B cell (primary cell): ENCODE measurements around the gene XPO5. TPM values are rescaled to one million over a fixed set of nuclear protein-coding genes. Genes with fewer than 3 reads are reported as not detected.

ENCODE experiments used
- ATAC-seq: fragments of 200-7000 bp; cut with Tn5 transposase; one replicate; pipeline ENCODE4 v1.10.0; 2021; ENCODE audit warnings: low read depth, mild to moderate bottlenecking, moderate number of reproducible peaks, moderate library complexity
- CTCF ChIA-PET: fragments of 350-600 bp; sonication (Branson Sonifier 250); formaldehyde crosslinking; loops from one replicate; lab custom pipeline; 2021; ENCODE audit warnings: antibody characterized with exemption, inconsistent platforms; lab: Charles Lee
- POLR2A ChIA-PET: fragments of 350-600 bp; sonication (Branson Sonifier 250); formaldehyde crosslinking; loops from one replicate; lab custom pipeline; 2021; ENCODE audit warnings: antibody characterized with exemption; lab: Charles Lee
- DNase-seq: peaks from one replicate; pipeline ENCODE4 v3.0.0; 2013
- H2AFZ ChIP-seq: 2 replicates; pipeline ENCODE4 v1.6.1; 2012; ENCODE audit warnings: mild to moderate bottlenecking, low read depth, low read length; ENCODE audit not compliant: insufficient read depth, poor library complexity, severe bottlenecking
- H3K27ac ChIP-seq, 2 donors: 1 replicate in 1 of 2; 2 replicates in 1 of 2; pipeline ENCODE4 v1.5.1; 2012 to 2013; ENCODE audit warnings: low read length in 2 of 2, mild to moderate bottlenecking in 2 of 2, moderate library complexity in 1 of 2
- H3K27me3 ChIP-seq, 4 experiments: fragments of 200-600 bp in 1 of 4; sonication (generic) in 1 of 4; replicated peaks in 1 of 4; 1 replicate in 2 of 4; 2 replicates in 2 of 4; pipeline versions ENCODE4 v1.6.1 to v1.7.0; 2013 to 2016; ENCODE audit warnings: low read length in 3 of 4, mild to moderate bottlenecking in 2 of 4, mixed read lengths in 1 of 4, moderate library complexity in 1 of 4; ENCODE audit not compliant: insufficient read depth in 4 of 4, control insufficient read depth in 3 of 4; ENCODE audit errors: control extremely low read depth in 1 of 4
- H3K36me3 ChIP-seq, 2 experiments: replicated peaks in 1 of 2; 1 replicate in 1 of 2; 2 replicates in 1 of 2; pipeline versions ENCODE4 v1.6.1 to v1.7.1; 2013; ENCODE audit warnings: low read length in 1 of 2; ENCODE audit not compliant: insufficient read depth in 2 of 2, control insufficient read depth in 1 of 2; ENCODE audit errors: control extremely low read depth in 1 of 2, extremely low read depth in 1 of 2
- H3K4me1 ChIP-seq, 2 donors: fragments of 200-600 bp in 1 of 2; sonication (generic) in 1 of 2; 1 replicate in 1 of 2; 2 replicates in 1 of 2; pipeline versions ENCODE4 v1.5.1 to v1.6.1; 2013 to 2017; ENCODE audit warnings: low read length in 2 of 2; ENCODE audit not compliant: control insufficient read depth in 2 of 2, insufficient read depth in 2 of 2
- H3K4me2 ChIP-seq: replicated peaks from 2 replicates; pipeline ENCODE3; 2012; ENCODE audit warnings: mild to moderate bottlenecking, low read depth, low read length; ENCODE audit not compliant: poor library complexity, severe bottlenecking
- H3K4me3 ChIP-seq, 5 experiments: fragments of 200-600 bp in 1 of 5; sonication (generic) in 1 of 5; 1 replicate in 3 of 5; 2 replicates in 2 of 5; pipeline versions ENCODE4 v1.5.1 to v1.7.0; 2011 to 2016; ENCODE audit warnings: low read length in 4 of 5, mild to moderate bottlenecking in 4 of 5, low read depth in 2 of 5, control low read depth in 1 of 5, moderate library complexity in 1 of 5; ENCODE audit not compliant: insufficient read depth in 1 of 5; ENCODE audit errors: control extremely low read depth in 1 of 5, extremely low read depth in 1 of 5
- H3K79me2 ChIP-seq: fragments of 200-600 bp; sonication (generic); one replicate; pipeline ENCODE4 v1.6.0; 2016; ENCODE audit warnings: low read length; ENCODE audit not compliant: control insufficient read depth, insufficient read depth
- H3K9ac ChIP-seq: fragments of 200-600 bp; sonication (generic); 2 replicates; pipeline ENCODE4 v1.6.1; 2017; ENCODE audit warnings: mild to moderate bottlenecking, low read length, moderate library complexity
- H3K9me3 ChIP-seq, 3 donors: one replicate each; pipeline versions ENCODE4 v1.6.1 to v1.7.1; 2013; ENCODE audit warnings: low read length in 2 of 3; ENCODE audit not compliant: control insufficient read depth in 2 of 3, insufficient read depth in 1 of 3; ENCODE audit errors: control extremely low read depth in 1 of 3
- H4K20me1 ChIP-seq: 2 replicates; pipeline ENCODE4 v1.6.0; 2012; ENCODE audit warnings: mild to moderate bottlenecking, low read length; ENCODE audit not compliant: insufficient read depth, control insufficient read depth, poor library complexity, severe bottlenecking
- H3K27ac Mint-ChIP-seq: one replicate; pipeline ENCODE4 v1.8.0; 2021; ENCODE audit warnings: mixed read lengths
- H3K27me3 Mint-ChIP-seq: one replicate; pipeline ENCODE4 v1.8.0; 2021; ENCODE audit warnings: mixed read lengths
- H3K4me1 Mint-ChIP-seq: one replicate; pipeline ENCODE4 v1.8.0; 2021; ENCODE audit warnings: mixed read lengths
- H3K4me3 Mint-ChIP-seq: one replicate; pipeline ENCODE4 v1.8.0; 2021; ENCODE audit warnings: mixed read lengths
- H3K9me3 Mint-ChIP-seq: one replicate; pipeline ENCODE4 v1.8.0; 2022; ENCODE audit warnings: mixed read lengths; ENCODE audit not compliant: insufficient read depth
- EZH2 ChIP-seq: IDR thresholded peaks from 2 replicates; pipeline ENCODE4 v1.6.1; 2012; ENCODE audit warnings: borderline replicate concordance, low read depth, mild to moderate bottlenecking, moderate library complexity, low read length; ENCODE audit not compliant: insufficient read depth, poor library complexity, severe bottlenecking
- WGBS: methylation state at CpG from one replicate; pipeline ENCODE4 v1.1.5; 2013; ENCODE audit warnings: missing lambda C conversion rate; ENCODE audit not compliant: insufficient coverage; 5-methylcytosine and 5-hydroxymethylcytosine counted together
- intact Hi-C: fragments of 100-400 bp; cut with micrococcal nuclease; formaldehyde crosslinking; loops from one replicate; pipeline ENCODE4 v1.10.0; 2022
- polyA plus RNA-seq: library from polyadenylated mRNA; depleted of rRNA; stranded (reverse); fragments of >200 nt; gene quantifications from 2 replicates; pipeline ENCODE4 v1.2.3, GENCODE V29; 2012
- total RNA-seq, 2 donors: library from RNA; stranded (reverse); fragments of 120-200 nt in 1 of 2; gene quantifications; 1 replicate in 1 of 2; 2 replicates in 1 of 2; pipeline versions ENCODE4 v1.2.3 to v1.2.4, GENCODE V29; 2013 to 2022
- TF ChIP-seq, protein P1 (sequence below): fragments of 200-600 bp; IDR thresholded peaks from one replicate; pipeline ENCODE4 v1.8.0; 2022; ENCODE audit warnings: antibody characterized with exemption, mild to moderate bottlenecking

The XPO5 gene
- total and polyA plus RNA-seq, 2 donors (not counting 1 experiment from before 2014, with no cell fraction given), result 14.4 to 45.7 TPM

GRCh38 chr6:43477235-43478007 lies 98.4 kb downstream of the XPO5 start, which contains the start of gene TJAP1:
TSS of gene TJAP1 (plus strand) at chr6:43477570. CDS start at chr6:43499002, 21,432 bp downstream.
- no peaks in the 10 kb centered on the region for H3K9me3 Mint-ChIP-seq
- intact Hi-C loops, result loop anchor here (1.0 to 2.0 kb wide), 8 partner anchors 23 to 306 kb away; partner anchors contain the start of genes ABCC10, CUL9, DLK2 and LRRC73
- ATAC-seq (peak; percentile 100), DNase-seq (peak; percentile 94)
- H3K36me3 ChIP-seq, result no peaks in the 10 kb centered on the region
- CTCF ChIA-PET, result interaction anchor here (0.5 to 1.6 kb wide), 6 partner anchors 22 to 1968 kb away, joined by 3 to 7 read pairs (median 4); partner anchors contain the start of gene DLK2
- H3K4me3 ChIP-seq, result peak within 1 kb of the TSS; percentile 51 to 81 (median 71)
- H3K4me1 ChIP-seq, result peaks cover 14 to 22% of the 10 kb centered on the region in 2 donors
- H3K27me3 ChIP-seq, result no peaks in the 10 kb centered on the region
- peak within 1 kb of the TSS; percentile 96 for H3K4me3 Mint-ChIP-seq
- peaks cover 6% of the 10 kb centered on the region for H4K20me1 ChIP-seq
- H2AFZ ChIP-seq, result peak within 1 kb of the TSS; percentile 87
- TF ChIP-seq EZH2, result no peak
- TF ChIP-seq, protein P1, sequence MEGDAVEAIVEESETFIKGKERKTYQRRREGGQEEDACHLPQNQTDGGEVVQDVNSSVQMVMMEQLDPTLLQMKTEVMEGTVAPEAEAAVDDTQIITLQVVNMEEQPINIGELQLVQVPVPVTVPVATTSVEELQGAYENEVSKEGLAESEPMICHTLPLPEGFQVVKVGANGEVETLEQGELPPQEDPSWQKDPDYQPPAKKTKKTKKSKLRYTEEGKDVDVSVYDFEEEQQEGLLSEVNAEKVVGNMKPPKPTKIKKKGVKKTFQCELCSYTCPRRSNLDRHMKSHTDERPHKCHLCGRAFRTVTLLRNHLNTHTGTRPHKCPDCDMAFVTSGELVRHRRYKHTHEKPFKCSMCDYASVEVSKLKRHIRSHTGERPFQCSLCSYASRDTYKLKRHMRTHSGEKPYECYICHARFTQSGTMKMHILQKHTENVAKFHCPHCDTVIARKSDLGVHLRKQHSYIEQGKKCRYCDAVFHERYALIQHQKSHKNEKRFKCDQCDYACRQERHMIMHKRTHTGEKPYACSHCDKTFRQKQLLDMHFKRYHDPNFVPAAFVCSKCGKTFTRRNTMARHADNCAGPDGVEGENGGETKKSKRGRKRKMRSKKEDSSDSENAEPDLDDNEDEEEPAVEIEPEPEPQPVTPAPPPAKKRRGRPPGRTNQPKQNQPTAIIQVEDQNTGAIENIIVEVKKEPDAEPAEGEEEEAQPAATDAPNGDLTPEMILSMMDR, result no peak
- H3K27ac ChIP-seq, result peak within 1 kb of the TSS; percentile 79 to 97
- H3K9ac ChIP-seq, result peak within 1 kb of the TSS; percentile 95
- peaks cover 41% of the 10 kb centered on the region for H3K4me1 Mint-ChIP-seq
- 0% methylated on average over 29 of the region's 34 CpGs for WGBS
- peak within 1 kb of the TSS; percentile 80 for H3K4me2 ChIP-seq
- H3K27ac Mint-ChIP-seq, result peak within 1 kb of the TSS; percentile 98
- H3K79me2 ChIP-seq, result peaks cover 68% of the 10 kb centered on the region
- H3K27me3 Mint-ChIP-seq, result no peaks in the 10 kb centered on the region
- no peaks in the 10 kb centered on the region for H3K9me3 ChIP-seq
- POLR2A ChIA-PET, result interaction anchor here (0.6 to 1.7 kb wide), 10 partner anchors 19 to 253 kb away, joined by 3 to 8 read pairs (median 5); partner anchors contain the start of gene LRRC73
